Fibroblast of lung (primary cell): ENCODE measurements around the gene ADGRL2. TPM values are rescaled to one million over a fixed set of nuclear protein-coding genes. Genes with fewer than 3 reads are reported as not detected.

Experiments
- DNase-seq, 2 donors: peaks; one replicate each; pipeline versions ENCODE4 v3.0.0 to v3.0.0-alpha.2; 2010; ENCODE audit warnings: low read depth in 2 of 2
- H2AFZ ChIP-seq: 2 replicates; pipeline ENCODE4 v1.5.1; 2012; ENCODE audit warnings: low read length, control low read depth, inconsistent platforms
- H3K27ac ChIP-seq: 2 replicates; pipeline ENCODE4 v1.5.1; 2011; ENCODE audit warnings: low read length, control low read depth; ENCODE audit not compliant: insufficient read depth
- H3K27me3 ChIP-seq: 2 replicates; pipeline ENCODE4 v1.5.1; 2011; ENCODE audit warnings: mild to moderate bottlenecking, low read length; ENCODE audit not compliant: control insufficient read depth, insufficient read depth
- H3K36me3 ChIP-seq: 2 replicates; pipeline ENCODE4 v1.5.1; 2011; ENCODE audit warnings: low read length; ENCODE audit not compliant: control insufficient read depth, insufficient read depth
- H3K4me1 ChIP-seq: 2 replicates; pipeline ENCODE4 v1.5.1; 2011; ENCODE audit warnings: low read length; ENCODE audit not compliant: control insufficient read depth, insufficient read depth; ENCODE audit errors: extremely low read depth
- H3K4me2 ChIP-seq: 2 replicates; pipeline ENCODE4 v1.5.1; 2011; ENCODE audit warnings: low read length, control low read depth; ENCODE audit not compliant: insufficient read depth; ENCODE audit errors: extremely low read depth
- H3K4me3 ChIP-seq, 4 experiments: fragments of 200-600 bp in 1 of 4; sonication (generic) in 1 of 4; replicated peaks in 1 of 4; 2 replicates each; pipeline ENCODE4 v1.5.1; 2011 to 2016; ENCODE audit warnings: low read length in 4 of 4, low read depth in 3 of 4, mild to moderate bottlenecking in 3 of 4, control low read depth in 2 of 4, inconsistent platforms in 1 of 4, mixed read lengths in 1 of 4; ENCODE audit not compliant: insufficient read depth in 1 of 4; ENCODE audit errors: control extremely low read depth in 1 of 4
- H3K79me2 ChIP-seq: 2 replicates; pipeline ENCODE4 v1.5.1; 2012; ENCODE audit warnings: mild to moderate bottlenecking, low read length, inconsistent platforms; ENCODE audit not compliant: control insufficient read depth, insufficient read depth
- H3K9ac ChIP-seq: 2 replicates; pipeline ENCODE4 v1.5.1; 2011; ENCODE audit warnings: mild to moderate bottlenecking, low read length, control low read depth; ENCODE audit not compliant: insufficient read depth
- H3K9me3 ChIP-seq: 2 replicates; pipeline ENCODE4 v1.5.1; 2012; ENCODE audit warnings: low read depth, low read length; ENCODE audit not compliant: control insufficient read depth, insufficient read depth
- H4K20me1 ChIP-seq: 2 replicates; pipeline ENCODE4 v1.5.1; 2011; ENCODE audit warnings: low read length; ENCODE audit not compliant: control insufficient read depth, insufficient read depth; ENCODE audit errors: extremely low read depth
- CTCF ChIP-seq, 2 donors: IDR thresholded peaks in 1 of 2; conservative IDR thresholded peaks in 1 of 2; 1 replicate in 1 of 2; 2 replicates in 1 of 2; pipeline ENCODE4 v1.5.1; 2011 to 2012; ENCODE audit warnings: low read length in 2 of 2, control low read depth in 1 of 2, inconsistent platforms in 1 of 2, low read depth in 1 of 2, mild to moderate bottlenecking in 1 of 2
- EZH2 ChIP-seq: IDR thresholded peaks from 2 replicates; pipeline ENCODE4 v1.5.1; 2012; ENCODE audit warnings: low read length, control low read depth, mild to moderate bottlenecking; ENCODE audit errors: missing control alignments
- polyA plus RNA-seq, 2 donors: library from polyadenylated mRNA; depleted of rRNA in 1 of 2; stranded (reverse) in 1 of 2; unstranded in 1 of 2; fragments of >200 nt; gene quantifications; 2 replicates each; pipeline ENCODE4 v1.2.1, GENCODE V29; 2011 to 2012; ENCODE audit warnings: missing spikeins in 1 of 2
- total RNA-seq: library from RNA; depleted of rRNA; stranded (reverse); fragments of >200 nt; gene quantifications from 2 replicates; pipeline ENCODE4 v1.2.1, GENCODE V29; 2014

ADGRL2 gene
- total and polyA plus RNA-seq, 2 donors (not counting 1 experiment from before 2014, with no cell fraction given) = 74.1 to 196 TPM

DNA sequence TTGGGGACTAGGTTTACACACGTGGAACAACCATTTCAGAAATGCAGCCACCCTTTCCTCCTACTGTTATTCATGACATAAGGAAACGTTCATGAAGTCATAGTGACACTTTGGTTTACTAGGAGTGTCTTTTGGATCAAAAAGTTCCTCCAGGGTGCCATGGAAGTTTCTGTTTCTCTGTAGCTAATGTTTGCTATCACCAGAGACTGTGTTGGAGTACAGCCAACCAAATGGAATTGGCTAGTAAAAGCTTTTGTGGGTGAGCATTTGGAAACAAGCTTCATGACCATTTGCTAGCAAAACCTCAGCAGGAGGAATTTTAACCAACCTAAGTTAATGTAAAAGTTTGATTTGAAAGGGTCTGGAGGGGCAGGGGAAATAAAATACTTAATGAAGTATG lies 43.9 kb upstream of the ADGRL2 start:
- DNase-seq = peak; percentile 33 to 41
- Histone ChIP-seq H3K9me3 (no peaks in the 10 kb centered on the region), H3K9ac (no peak overlapping the region), H3K4me3 (no peak overlapping the region), H4K20me1 (no peaks in the 10 kb centered on the region), H2AFZ (no peak overlapping the region), H3K27me3 (no peaks in the 10 kb centered on the region), H3K4me1 (no peaks in the 10 kb centered on the region), H3K36me3 (no peaks in the 10 kb centered on the region), H3K27ac (no peak overlapping the region), H3K4me2 (no peak overlapping the region), H3K79me2 (no peaks in the 10 kb centered on the region)
- TF ChIP-seq EZH2 = no peak
- no peak for TF ChIP-seq CTCF (conservative IDR thresholded peaks at IDR 0.05 in 1 of 2, IDR thresholded peaks at IDR 0.05 in 1 of 2; ENCODE audit: low read depth in 1 of 2, low read length in 2 of 2)

DNA sequence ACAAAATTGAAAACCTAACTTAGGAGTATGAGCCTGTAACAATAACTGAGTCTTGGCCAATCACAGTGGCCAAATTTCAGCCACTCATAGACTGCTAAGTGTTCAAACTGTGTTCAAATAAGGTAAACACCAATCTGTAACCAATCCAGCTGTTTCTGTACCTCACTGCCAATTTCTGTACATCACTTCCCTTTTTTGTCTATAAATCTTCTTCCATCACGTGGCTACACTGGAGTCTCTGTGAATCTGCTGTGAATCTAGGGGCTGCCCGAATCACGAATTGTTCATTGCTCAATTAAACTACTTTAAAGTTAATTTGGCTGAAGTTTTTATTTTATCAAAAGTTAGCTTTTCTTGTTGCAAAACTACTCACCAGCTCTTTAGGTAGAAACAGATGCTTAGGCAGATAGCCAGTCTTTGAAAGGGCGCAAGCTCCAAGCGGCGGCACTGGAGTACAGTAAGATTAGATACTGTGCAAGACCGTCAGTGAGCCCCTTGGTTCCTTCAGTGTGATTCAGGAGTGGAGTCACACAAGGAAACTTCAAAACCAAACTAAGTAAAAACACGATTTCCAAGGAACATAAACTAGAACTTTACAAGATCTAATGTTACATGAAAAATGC lies 43.2 kb upstream of the ADGRL2 start:
- Histone ChIP-seq H4K20me1 (no peaks in the 10 kb centered on the region), H3K4me2 (no peak overlapping the region), H3K36me3 (no peaks in the 10 kb centered on the region), H3K79me2 (no peaks in the 10 kb centered on the region), H3K27ac (no peak overlapping the region), H2AFZ (no peak overlapping the region), H3K27me3 (no peaks in the 10 kb centered on the region), H3K4me1 (no peaks in the 10 kb centered on the region), H3K9me3 (no peaks in the 10 kb centered on the region), H3K4me3 (no peak overlapping the region), H3K9ac (no peak overlapping the region)
- TF ChIP-seq CTCF (conservative IDR thresholded peaks at IDR 0.05 in 1 of 2, IDR thresholded peaks at IDR 0.05 in 1 of 2; ENCODE audit: low read depth in 1 of 2, low read length in 2 of 2) = no peak
- no peak for TF ChIP-seq EZH2
- DNase-seq = peak in 1 of 2 donors; percentile 1

DNA sequence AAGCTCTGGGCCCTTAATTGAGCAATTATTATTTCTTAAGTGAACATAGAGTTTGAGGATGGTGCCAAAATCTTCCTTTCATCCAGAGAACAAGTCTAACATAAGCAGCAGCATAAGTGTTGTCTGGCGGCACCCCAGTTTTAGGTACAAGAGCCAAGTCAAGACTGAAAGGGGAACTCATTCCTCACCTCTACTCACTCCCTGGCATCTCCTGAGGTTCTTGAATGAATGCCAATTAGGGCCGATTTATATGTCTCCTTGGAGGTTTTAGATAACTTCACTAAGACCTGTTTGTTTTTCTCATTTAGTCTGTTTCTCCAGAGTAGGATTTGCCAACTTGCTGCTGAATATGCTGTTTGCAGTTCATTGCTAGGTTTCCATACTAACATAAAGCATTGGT lies 42.6 kb upstream of the ADGRL2 start:
- Histone ChIP-seq H3K27me3 (no peaks in the 10 kb centered on the region), H3K9me3 (no peaks in the 10 kb centered on the region), H3K27ac (no peak overlapping the region), H3K4me2 (no peak overlapping the region), H3K4me3 (no peak overlapping the region), H3K9ac (no peak overlapping the region), H3K36me3 (no peaks in the 10 kb centered on the region), H2AFZ (no peak overlapping the region), H3K4me1 (no peaks in the 10 kb centered on the region), H3K79me2 (no peaks in the 10 kb centered on the region), H4K20me1 (no peaks in the 10 kb centered on the region)
- DNase-seq = peak in 1 of 2 donors; percentile 0
- TF ChIP-seq CTCF (conservative IDR thresholded peaks at IDR 0.05 in 1 of 2, IDR thresholded peaks at IDR 0.05 in 1 of 2; ENCODE audit: low read depth in 1 of 2, low read length in 2 of 2) (no peak), EZH2 (no peak)
